A549 (cell line): ENCODE results near the gene GINS3.

Source experiments
- CEBPB ChIP-seq, 2 experiments: fragments of >200 bp in 1 of 2; sonication (Bioruptor Twin) in 1 of 2; formaldehyde crosslinking in 1 of 2; IDR thresholded peaks; 2 replicates each; pipeline ENCODE4 v1.6.1; 2012 to 2016
- CTCF ChIP-seq: fragments of >200 bp; sonication (Bioruptor Twin); formaldehyde crosslinking; IDR thresholded peaks from 3 replicates; pipeline ENCODE4 v1.5.1; 2016
- RCOR1 ChIP-seq: fragments of 150-350 bp; IDR thresholded peaks from 2 replicates; pipeline ENCODE4 v1.6.1; 2014; ENCODE audit warnings: antibody characterized with exemption, low read length, low read depth

- TF ChIP-seq RCOR1 = no peak
- TF ChIP-seq CTCF = no peak
- no peak for TF ChIP-seq CEBPB (IDR thresholded peaks at IDR 0.05)
These were observed 26.3 kb downstream of the GINS3 start for GRCh38 chr16:58418601-58419000.
